H9 (cell line): ENCODE measurements around the gene PRAMEF1. TPM values are rescaled to one million over a fixed set of nuclear protein-coding genes. Genes with fewer than 3 reads are reported as not detected.

ENCODE experiments used
- DNase-seq: peaks from one replicate; pipeline ENCODE4 v3.0.0-alpha.2; 2017
- H2AFZ ChIP-seq: one replicate; pipeline ENCODE4 v1.6.1; 2013; ENCODE audit warnings: mild to moderate bottlenecking, low read length, control low read depth, moderate library complexity
- H2AK5ac ChIP-seq: 2 replicates; pipeline ENCODE4 v1.6.1; 2013; ENCODE audit warnings: low read length, control low read depth, mixed read lengths; ENCODE audit not compliant: insufficient read length
- H2BK120ac ChIP-seq: one replicate; pipeline ENCODE4 v1.6.1; 2013; ENCODE audit warnings: low read depth, mild to moderate bottlenecking, low read length, control low read depth, inconsistent platforms; ENCODE audit not compliant: poor library complexity, severe bottlenecking
- H2BK12ac ChIP-seq: 2 replicates; pipeline ENCODE4 v1.6.1; 2013; ENCODE audit warnings: low read length, control low read depth, mixed read lengths, low read depth; ENCODE audit not compliant: insufficient read length
- H2BK15ac ChIP-seq: 2 replicates; pipeline ENCODE4 v1.6.1; 2013; ENCODE audit warnings: low read depth, low read length, control low read depth
- H2BK20ac ChIP-seq: one replicate; pipeline ENCODE4 v1.6.1; 2013; ENCODE audit warnings: low read depth, mild to moderate bottlenecking, low read length, control low read depth, inconsistent platforms; ENCODE audit not compliant: poor library complexity, severe bottlenecking
- H2BK5ac ChIP-seq: 2 replicates; pipeline ENCODE4 v1.6.1; 2013; ENCODE audit warnings: low read length, control low read depth, mixed read lengths; ENCODE audit not compliant: insufficient read length
- H3K14ac ChIP-seq: 2 replicates; pipeline ENCODE4 v1.6.1; 2013; ENCODE audit warnings: low read length, control low read depth; ENCODE audit not compliant: insufficient read depth
- H3K18ac ChIP-seq: 2 replicates; pipeline ENCODE4 v1.6.1; 2013; ENCODE audit warnings: low read depth, mild to moderate bottlenecking, mixed read lengths, low read length, control low read depth; ENCODE audit not compliant: insufficient read length
- H3K23ac ChIP-seq: 2 replicates; pipeline ENCODE4 v1.6.1; 2013; ENCODE audit warnings: low read length, control low read depth, mixed read lengths, low read depth; ENCODE audit not compliant: insufficient read length
- H3K23me2 ChIP-seq: 2 replicates; pipeline ENCODE4 v1.6.1; 2013; ENCODE audit warnings: low read depth, mild to moderate bottlenecking, mixed read lengths, low read length, control low read depth; ENCODE audit not compliant: insufficient read length, poor library complexity, severe bottlenecking
- H3K27ac ChIP-seq: 2 replicates; pipeline ENCODE4 v1.5.1; 2013; ENCODE audit warnings: low read length, control low read depth, mixed read lengths, low read depth; ENCODE audit not compliant: insufficient read length
- H3K27me3 ChIP-seq: 2 replicates; pipeline ENCODE4 v1.6.1; 2013; ENCODE audit warnings: low read length, control low read depth, inconsistent platforms; ENCODE audit not compliant: insufficient read depth
- H3K4ac ChIP-seq: 2 replicates; pipeline ENCODE4 v1.6.1; 2013; ENCODE audit warnings: low read depth, mild to moderate bottlenecking, control low read depth, inconsistent platforms, low read length, moderate library complexity
- H3K4me1 ChIP-seq: 2 replicates; pipeline ENCODE4 v1.6.1; 2013; ENCODE audit warnings: low read length, control low read depth, inconsistent platforms; ENCODE audit not compliant: insufficient read depth
- H3K4me2 ChIP-seq: 2 replicates; pipeline ENCODE4 v1.6.1; 2013; ENCODE audit warnings: low read length, control low read depth, mixed read lengths; ENCODE audit not compliant: insufficient read length, insufficient read depth
- H3K56ac ChIP-seq: 2 replicates; pipeline ENCODE4 v1.6.1; 2013; ENCODE audit warnings: low read depth, mild to moderate bottlenecking, mixed read lengths, low read length, control low read depth; ENCODE audit not compliant: insufficient read length
- H3K79me1 ChIP-seq: 2 replicates; pipeline ENCODE4 v1.6.1; 2013; ENCODE audit warnings: low read depth, mild to moderate bottlenecking, moderate library complexity, low read length, control low read depth, inconsistent platforms; ENCODE audit not compliant: insufficient read depth, poor library complexity, severe bottlenecking
- H3K79me2 ChIP-seq: 2 replicates; pipeline ENCODE4 v1.6.1; 2013; ENCODE audit warnings: low read length, control low read depth, inconsistent platforms; ENCODE audit not compliant: insufficient read depth
- H3K9ac ChIP-seq: 2 replicates; pipeline ENCODE4 v1.6.1; 2013; ENCODE audit warnings: low read length, control low read depth, mixed read lengths; ENCODE audit not compliant: insufficient read length; ENCODE audit errors: extremely low read depth
- H3K9me3 ChIP-seq: one replicate; pipeline ENCODE4 v1.6.1; 2013; ENCODE audit warnings: low read depth, low read length, inconsistent platforms; ENCODE audit not compliant: control insufficient read depth
- H3T11ph ChIP-seq: one replicate; pipeline ENCODE4 v1.6.1; 2013; ENCODE audit warnings: mild to moderate bottlenecking, low read length, control low read depth, inconsistent platforms
- H4K20me1 ChIP-seq: one replicate; pipeline ENCODE4 v1.6.1; 2013; ENCODE audit not compliant: control insufficient read depth, insufficient read length, insufficient read depth
- H4K5ac ChIP-seq: 2 replicates; pipeline ENCODE4 v1.6.1; 2013; ENCODE audit warnings: low read depth, mild to moderate bottlenecking, mixed read lengths, low read length, control low read depth; ENCODE audit not compliant: insufficient read length
- H4K8ac ChIP-seq: replicated peaks from 2 replicates; pipeline ENCODE4 v1.6.1; 2013; ENCODE audit warnings: low read length, control low read depth, mixed read lengths, low read depth; ENCODE audit not compliant: insufficient read length
- H4K91ac ChIP-seq: 2 replicates; pipeline ENCODE4 v1.6.1; 2013; ENCODE audit warnings: low read depth, mild to moderate bottlenecking, moderate library complexity, mixed read lengths, low read length, control low read depth; ENCODE audit not compliant: insufficient read length
- H3K27ac Mint-ChIP-seq, 3 experiments: 2 replicates in 2 of 3; 3 replicates in 1 of 3; pipeline ENCODE4 v1.8.0; 2020 to 2021; ENCODE audit warnings: mixed read lengths in 3 of 3, mild to moderate bottlenecking in 1 of 3, moderate library complexity in 1 of 3
- H3K27me3 Mint-ChIP-seq: 2 replicates; pipeline ENCODE4 v1.8.0; 2021; ENCODE audit warnings: low read depth, mild to moderate bottlenecking, moderate library complexity, mixed read lengths
- H3K36me3 Mint-ChIP-seq, 3 experiments: 2 replicates in 2 of 3; 3 replicates in 1 of 3; pipeline ENCODE4 v1.8.0; 2020 to 2021; ENCODE audit warnings: low read depth in 3 of 3, mixed read lengths in 3 of 3; ENCODE audit not compliant: insufficient read depth in 1 of 3
- H3K4me1 Mint-ChIP-seq, 2 experiments: 2 replicates each; pipeline ENCODE4 v1.8.0; 2020; ENCODE audit warnings: mixed read lengths in 2 of 2
- H3K4me3 Mint-ChIP-seq, 2 experiments: 2 replicates in 1 of 2; 3 replicates in 1 of 2; pipeline ENCODE4 v1.8.0; 2020 to 2021; ENCODE audit warnings: mild to moderate bottlenecking in 2 of 2, mixed read lengths in 2 of 2, moderate library complexity in 1 of 2
- H3K9me3 Mint-ChIP-seq, 2 experiments: 2 replicates in 1 of 2; 3 replicates in 1 of 2; pipeline ENCODE4 v1.8.0; 2020; ENCODE audit warnings: mild to moderate bottlenecking in 2 of 2, mixed read lengths in 2 of 2, moderate library complexity in 1 of 2
- WGBS: extraction: QIAGEN DNeasy Blood & Tissue Kit; methylation state at CpG from one replicate; pipeline ENCODE4 v1.1.7; 2013; ENCODE audit warnings: missing lambda C conversion rate, low lambda C conversion rate, mixed read lengths; ENCODE audit not compliant: insufficient read length; ENCODE audit errors: extremely low coverage; 5-methylcytosine and 5-hydroxymethylcytosine counted together
- total RNA-seq: library from RNA; stranded (reverse); gene quantifications from 2 replicates; pipeline ENCODE4 v1.2.1, GENCODE V29; 2021
- TF ChIP-seq, protein P1 (sequence below): fragments of 200-600 bp; sonication (generic); conservative IDR thresholded peaks from 3 replicates; pipeline ENCODE4 v1.8.0; 2021; ENCODE audit warnings: antibody characterized with exemption, mild to moderate bottlenecking

PRAMEF1 gene
- total RNA-seq, 1 experiment from 2014 or later = not detected

DNA sequence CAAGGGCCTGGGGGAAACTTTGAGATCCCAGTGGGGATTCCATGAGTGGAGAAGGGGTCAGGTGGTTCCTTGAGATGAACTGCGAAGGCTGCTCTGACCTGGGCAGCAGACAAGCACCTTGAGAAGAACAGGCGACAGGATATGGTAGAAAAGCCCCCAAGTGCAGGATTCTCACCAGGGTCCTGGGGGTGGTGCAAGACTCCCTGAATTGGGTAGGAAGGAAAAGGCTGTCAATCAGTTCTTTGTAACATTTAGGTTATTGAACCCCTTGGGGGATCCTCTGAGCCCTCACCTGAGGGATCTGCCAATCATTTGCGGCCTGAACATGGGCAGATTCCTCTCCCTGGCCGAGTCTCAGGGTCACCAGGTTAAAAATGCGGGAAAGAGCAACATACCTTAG is 20.0 kb upstream of the PRAMEF1 start:
- Histone ChIP-seq H4K8ac (no peak overlapping the region), H2BK15ac (no peak overlapping the region), H3T11ph (no peak overlapping the region), H3K4ac (no peak overlapping the region), H3K14ac (no peak overlapping the region), H2AK5ac (no peak overlapping the region), H3K27ac (no peak overlapping the region), H4K5ac (no peak overlapping the region), H4K20me1 (no peaks in the 10 kb centered on the region), H2BK12ac (no peak overlapping the region), H3K79me2 (0 out of 2 replicates have a peak, but pooled peaks cover 2% of the 10 kb centered on the region), H3K56ac (no peak overlapping the region), H3K4me2 (no peak overlapping the region), H2AFZ (no peak overlapping the region), H3K23ac (no peak overlapping the region), H3K9ac (no peak overlapping the region), H3K23me2 (no peaks in the 10 kb centered on the region), H4K91ac (no peak overlapping the region), H3K4me1 (no peaks in the 10 kb centered on the region), H2BK120ac (no peak overlapping the region), H2BK20ac (no peak overlapping the region), H2BK5ac (no peak overlapping the region), H3K18ac (no peak overlapping the region), H3K9me3 (no peaks in the 10 kb centered on the region), H3K79me1 (no peaks in the 10 kb centered on the region), H3K27me3 (no peaks in the 10 kb centered on the region)
- H3K4me1 Mint-ChIP-seq = no peaks in the 10 kb centered on the region
- no peak overlapping the region for H3K27ac Mint-ChIP-seq
- no peaks in the 10 kb centered on the region for H3K36me3 Mint-ChIP-seq
- TF ChIP-seq, protein P1, sequence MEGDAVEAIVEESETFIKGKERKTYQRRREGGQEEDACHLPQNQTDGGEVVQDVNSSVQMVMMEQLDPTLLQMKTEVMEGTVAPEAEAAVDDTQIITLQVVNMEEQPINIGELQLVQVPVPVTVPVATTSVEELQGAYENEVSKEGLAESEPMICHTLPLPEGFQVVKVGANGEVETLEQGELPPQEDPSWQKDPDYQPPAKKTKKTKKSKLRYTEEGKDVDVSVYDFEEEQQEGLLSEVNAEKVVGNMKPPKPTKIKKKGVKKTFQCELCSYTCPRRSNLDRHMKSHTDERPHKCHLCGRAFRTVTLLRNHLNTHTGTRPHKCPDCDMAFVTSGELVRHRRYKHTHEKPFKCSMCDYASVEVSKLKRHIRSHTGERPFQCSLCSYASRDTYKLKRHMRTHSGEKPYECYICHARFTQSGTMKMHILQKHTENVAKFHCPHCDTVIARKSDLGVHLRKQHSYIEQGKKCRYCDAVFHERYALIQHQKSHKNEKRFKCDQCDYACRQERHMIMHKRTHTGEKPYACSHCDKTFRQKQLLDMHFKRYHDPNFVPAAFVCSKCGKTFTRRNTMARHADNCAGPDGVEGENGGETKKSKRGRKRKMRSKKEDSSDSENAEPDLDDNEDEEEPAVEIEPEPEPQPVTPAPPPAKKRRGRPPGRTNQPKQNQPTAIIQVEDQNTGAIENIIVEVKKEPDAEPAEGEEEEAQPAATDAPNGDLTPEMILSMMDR = no peak
- WGBS = no CpG with 5 or more reads among the region's 5 CpGs
- H3K9me3 Mint-ChIP-seq = peaks cover 0 to 4% of the 10 kb centered on the region in 2 experiments; a peak in 4 of 5 replicates
- H3K4me3 Mint-ChIP-seq = no peak overlapping the region
- H3K27me3 Mint-ChIP-seq = peaks cover 13% of the 10 kb centered on the region
- no peak for DNase-seq
